Fibroblast of lung (primary cell): Measurements from ENCODE around the gene LRRC10. TPM values are rescaled to one million over a fixed set of nuclear protein-coding genes. Genes with fewer than 3 reads are reported as not detected.

Experiments
- DNase-seq, 2 donors: peaks; one replicate each; pipeline versions ENCODE4 v3.0.0 to v3.0.0-alpha.2; 2010; ENCODE audit warnings: low read depth in 2 of 2
- H2AFZ ChIP-seq: 2 replicates; pipeline ENCODE4 v1.5.1; 2012; ENCODE audit warnings: low read length, control low read depth, inconsistent platforms
- H3K27ac ChIP-seq: 2 replicates; pipeline ENCODE4 v1.5.1; 2011; ENCODE audit warnings: low read length, control low read depth; ENCODE audit not compliant: insufficient read depth
- H3K27me3 ChIP-seq: 2 replicates; pipeline ENCODE4 v1.5.1; 2011; ENCODE audit warnings: mild to moderate bottlenecking, low read length; ENCODE audit not compliant: control insufficient read depth, insufficient read depth
- H3K36me3 ChIP-seq: 2 replicates; pipeline ENCODE4 v1.5.1; 2011; ENCODE audit warnings: low read length; ENCODE audit not compliant: control insufficient read depth, insufficient read depth
- H3K4me1 ChIP-seq: 2 replicates; pipeline ENCODE4 v1.5.1; 2011; ENCODE audit warnings: low read length; ENCODE audit not compliant: control insufficient read depth, insufficient read depth; ENCODE audit errors: extremely low read depth
- H3K4me2 ChIP-seq: 2 replicates; pipeline ENCODE4 v1.5.1; 2011; ENCODE audit warnings: low read length, control low read depth; ENCODE audit not compliant: insufficient read depth; ENCODE audit errors: extremely low read depth
- H3K4me3 ChIP-seq, 4 experiments: fragments of 200-600 bp in 1 of 4; sonication (generic) in 1 of 4; replicated peaks in 1 of 4; 2 replicates each; pipeline ENCODE4 v1.5.1; 2011 to 2016; ENCODE audit warnings: low read length in 4 of 4, low read depth in 3 of 4, mild to moderate bottlenecking in 3 of 4, control low read depth in 2 of 4, inconsistent platforms in 1 of 4, mixed read lengths in 1 of 4; ENCODE audit not compliant: insufficient read depth in 1 of 4; ENCODE audit errors: control extremely low read depth in 1 of 4
- H3K79me2 ChIP-seq: 2 replicates; pipeline ENCODE4 v1.5.1; 2012; ENCODE audit warnings: mild to moderate bottlenecking, low read length, inconsistent platforms; ENCODE audit not compliant: control insufficient read depth, insufficient read depth
- H3K9ac ChIP-seq: 2 replicates; pipeline ENCODE4 v1.5.1; 2011; ENCODE audit warnings: mild to moderate bottlenecking, low read length, control low read depth; ENCODE audit not compliant: insufficient read depth
- H3K9me3 ChIP-seq: 2 replicates; pipeline ENCODE4 v1.5.1; 2012; ENCODE audit warnings: low read depth, low read length; ENCODE audit not compliant: control insufficient read depth, insufficient read depth
- H4K20me1 ChIP-seq: 2 replicates; pipeline ENCODE4 v1.5.1; 2011; ENCODE audit warnings: low read length; ENCODE audit not compliant: control insufficient read depth, insufficient read depth; ENCODE audit errors: extremely low read depth
- CTCF ChIP-seq, 2 donors: IDR thresholded peaks in 1 of 2; conservative IDR thresholded peaks in 1 of 2; 1 replicate in 1 of 2; 2 replicates in 1 of 2; pipeline ENCODE4 v1.5.1; 2011 to 2012; ENCODE audit warnings: low read length in 2 of 2, control low read depth in 1 of 2, inconsistent platforms in 1 of 2, low read depth in 1 of 2, mild to moderate bottlenecking in 1 of 2
- EZH2 ChIP-seq: IDR thresholded peaks from 2 replicates; pipeline ENCODE4 v1.5.1; 2012; ENCODE audit warnings: low read length, control low read depth, mild to moderate bottlenecking; ENCODE audit errors: missing control alignments
- polyA minus RNA-seq: library from RNA; depleted of rRNA, polyadenylated mRNA; stranded (reverse); fragments of >200 nt; gene quantifications from 2 replicates; pipeline ENCODE4 v1.2.3, GENCODE V29; 2011; ENCODE audit warnings: low replicate concordance
- polyA plus RNA-seq, 2 donors: library from polyadenylated mRNA; depleted of rRNA in 1 of 2; stranded (reverse) in 1 of 2; unstranded in 1 of 2; fragments of >200 nt; gene quantifications; 2 replicates each; pipeline ENCODE4 v1.2.1, GENCODE V29; 2011 to 2012; ENCODE audit warnings: missing spikeins in 1 of 2
- total RNA-seq: library from RNA; depleted of rRNA; stranded (reverse); fragments of >200 nt; gene quantifications from 2 replicates; pipeline ENCODE4 v1.2.1, GENCODE V29; 2014

Gene LRRC10
- not detected in 2 replicates for total RNA-seq
- polyA plus RNA-seq = not detected in 2 replicates
- not detected in 2 replicates for polyA plus RNA-seq (2012)
- polyA minus RNA-seq = not detected in 2 replicates

GRCh38 chr12:69610729-69611128 lies at the start of gene LRRC10:
Gene LRRC10, minus strand, starts transcription at chr12:69610907. Its CDS starts 69 bp downstream, at chr12:69610838.
- H3K9me3 ChIP-seq = no peaks in the 10 kb centered on the region
- no peak within 1 kb of the TSS for H3K4me3 ChIP-seq
- DNase-seq = no peak
- H3K4me2 ChIP-seq = no peak within 1 kb of the TSS
- no peaks in the 10 kb centered on the region for H3K4me1 ChIP-seq
- no peaks in the 10 kb centered on the region for H3K27me3 ChIP-seq
- H3K79me2 ChIP-seq = no peaks in the 10 kb centered on the region
- no peak within 1 kb of the TSS for H3K27ac ChIP-seq
- H2AFZ ChIP-seq = no peak within 1 kb of the TSS
- H3K9ac ChIP-seq = no peak within 1 kb of the TSS
- no peaks in the 10 kb centered on the region for H3K36me3 ChIP-seq
- H4K20me1 ChIP-seq = no peaks in the 10 kb centered on the region
- TF ChIP-seq EZH2 = no peak
- TF ChIP-seq CTCF (conservative IDR thresholded peaks at IDR 0.05 in 1 of 2, IDR thresholded peaks at IDR 0.05 in 1 of 2; ENCODE audit: low read depth in 1 of 2, low read length in 2 of 2) = no peak

GRCh38 chr12:69660164-69660863 lies 49.6 kb upstream of the LRRC10 start:
- no peak overlapping the region for H3K4me3 ChIP-seq
- peaks cover 6% of the 10 kb centered on the region for H3K4me1 ChIP-seq
- no peak overlapping the region for H2AFZ ChIP-seq
- no peak overlapping the region for H3K27ac ChIP-seq
- H3K9me3 ChIP-seq = no peaks in the 10 kb centered on the region
- H4K20me1 ChIP-seq = no peaks in the 10 kb centered on the region
- no peaks in the 10 kb centered on the region for H3K36me3 ChIP-seq
- no peaks in the 10 kb centered on the region for H3K27me3 ChIP-seq
- TF ChIP-seq EZH2 = no peak
- no peak for TF ChIP-seq CTCF (conservative IDR thresholded peaks at IDR 0.05 in 1 of 2, IDR thresholded peaks at IDR 0.05 in 1 of 2; ENCODE audit: low read depth in 1 of 2, low read length in 2 of 2)
- no peak overlapping the region for H3K4me2 ChIP-seq
- no peak for DNase-seq
- H3K9ac ChIP-seq = no peak overlapping the region
- no peaks in the 10 kb centered on the region for H3K79me2 ChIP-seq

- Histone ChIP-seq H3K79me2 (no peaks in the 10 kb centered on the region), H3K9me3 (no peaks in the 10 kb centered on the region), H4K20me1 (no peaks in the 10 kb centered on the region), H2AFZ (no peak overlapping the region), H3K9ac (no peak overlapping the region), H3K4me1 (peaks cover 8% of the 10 kb centered on the region), H3K4me3 (no peak overlapping the region), H3K36me3 (no peaks in the 10 kb centered on the region), H3K4me2 (no peak overlapping the region), H3K27me3 (no peaks in the 10 kb centered on the region), H3K27ac (no peak overlapping the region)
- DNase-seq = no peak
- no peak for TF ChIP-seq EZH2
- TF ChIP-seq CTCF (conservative IDR thresholded peaks at IDR 0.05 in 1 of 2, IDR thresholded peaks at IDR 0.05 in 1 of 2; ENCODE audit: low read depth in 1 of 2, low read length in 2 of 2) = no peak
Observed at GRCh38 chr12:69658203-69658602, 47.5 kb upstream of the LRRC10 start.
